Measurements from ENCODE around the gene SLC13A5. TPM values are rescaled to one million over a fixed set of nuclear protein-coding genes. Genes with fewer than 3 reads are reported as not detected.

Gene SLC13A5
- total RNA-seq, 1 donor from 2014 or later, result not detected

DNA sequence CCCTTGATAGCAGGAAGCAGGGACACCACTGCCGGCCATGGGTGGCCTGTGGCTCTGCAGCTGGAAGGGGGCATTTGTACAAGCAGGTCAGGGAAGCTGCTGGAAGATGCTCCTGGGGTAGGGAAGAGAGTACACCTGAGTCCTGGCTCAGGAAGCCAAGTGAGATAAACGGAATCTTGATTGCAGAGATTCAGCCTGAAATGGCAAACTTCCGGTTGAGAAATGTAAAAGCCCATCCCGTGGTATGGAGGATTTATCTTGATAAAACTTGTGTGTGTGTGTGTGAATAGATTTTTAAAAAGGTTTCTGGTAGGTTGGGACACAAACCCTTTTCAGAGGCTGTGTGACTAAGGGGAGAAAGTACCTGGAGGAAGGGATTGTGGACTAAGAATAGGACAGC lies 32.0 kb downstream of the SLC13A5 start:
- intact Hi-C loops (cut with micrococcal nuclease), result no loop called here
- H3K4me1 ChIP-seq, result no peaks in the 10 kb centered on the region
- no peaks in the 10 kb centered on the region for H3K36me3 ChIP-seq
- H3K9me3 ChIP-seq (replicated peaks), result no peaks in the 10 kb centered on the region
- no peak overlapping the region for H3K27ac ChIP-seq (replicated peaks)
- no peak for DNase-seq
- H3K27me3 ChIP-seq (ENCODE audit: low read depth), result peaks cover 93% of the 10 kb centered on the region
- TF ChIP-seq, protein P1, sequence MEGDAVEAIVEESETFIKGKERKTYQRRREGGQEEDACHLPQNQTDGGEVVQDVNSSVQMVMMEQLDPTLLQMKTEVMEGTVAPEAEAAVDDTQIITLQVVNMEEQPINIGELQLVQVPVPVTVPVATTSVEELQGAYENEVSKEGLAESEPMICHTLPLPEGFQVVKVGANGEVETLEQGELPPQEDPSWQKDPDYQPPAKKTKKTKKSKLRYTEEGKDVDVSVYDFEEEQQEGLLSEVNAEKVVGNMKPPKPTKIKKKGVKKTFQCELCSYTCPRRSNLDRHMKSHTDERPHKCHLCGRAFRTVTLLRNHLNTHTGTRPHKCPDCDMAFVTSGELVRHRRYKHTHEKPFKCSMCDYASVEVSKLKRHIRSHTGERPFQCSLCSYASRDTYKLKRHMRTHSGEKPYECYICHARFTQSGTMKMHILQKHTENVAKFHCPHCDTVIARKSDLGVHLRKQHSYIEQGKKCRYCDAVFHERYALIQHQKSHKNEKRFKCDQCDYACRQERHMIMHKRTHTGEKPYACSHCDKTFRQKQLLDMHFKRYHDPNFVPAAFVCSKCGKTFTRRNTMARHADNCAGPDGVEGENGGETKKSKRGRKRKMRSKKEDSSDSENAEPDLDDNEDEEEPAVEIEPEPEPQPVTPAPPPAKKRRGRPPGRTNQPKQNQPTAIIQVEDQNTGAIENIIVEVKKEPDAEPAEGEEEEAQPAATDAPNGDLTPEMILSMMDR (IDR thresholded peaks at IDR 0.05; ENCODE audit: borderline replicate concordance), result no peak
- no peak overlapping the region for H3K4me3 ChIP-seq

DNA sequence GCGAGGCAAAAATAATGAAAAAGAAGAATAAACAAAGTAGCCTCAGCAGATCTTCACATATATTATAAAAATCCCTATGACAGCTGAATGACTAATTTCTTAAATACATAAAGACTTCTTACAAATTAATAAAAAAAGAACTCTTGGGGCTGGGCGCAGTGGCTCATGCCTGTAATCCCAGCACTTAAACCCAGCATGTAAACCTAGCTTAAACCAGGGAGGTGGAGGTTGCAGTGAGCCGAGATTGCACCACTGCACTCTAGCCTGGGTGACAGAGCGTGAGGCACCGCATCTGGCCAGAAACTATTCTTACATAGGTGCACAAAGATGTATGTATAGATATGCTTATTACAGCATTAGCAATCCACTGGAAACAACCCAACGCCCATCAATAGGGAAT lies 33.9 kb downstream of the SLC13A5 start:
- intact Hi-C loops (cut with micrococcal nuclease), result no loop called here
- H3K4me1 ChIP-seq, result no peaks in the 10 kb centered on the region
- no peak overlapping the region for H3K4me3 ChIP-seq
- DNase-seq, result no peak
- no peaks in the 10 kb centered on the region for H3K9me3 ChIP-seq (replicated peaks)
- TF ChIP-seq, protein P1 (IDR thresholded peaks at IDR 0.05; ENCODE audit: borderline replicate concordance), result no peak
- peaks cover 80% of the 10 kb centered on the region for H3K27me3 ChIP-seq (ENCODE audit: low read depth)
- H3K36me3 ChIP-seq, result no peaks in the 10 kb centered on the region
- no peak overlapping the region for H3K27ac ChIP-seq (replicated peaks)

DNA sequence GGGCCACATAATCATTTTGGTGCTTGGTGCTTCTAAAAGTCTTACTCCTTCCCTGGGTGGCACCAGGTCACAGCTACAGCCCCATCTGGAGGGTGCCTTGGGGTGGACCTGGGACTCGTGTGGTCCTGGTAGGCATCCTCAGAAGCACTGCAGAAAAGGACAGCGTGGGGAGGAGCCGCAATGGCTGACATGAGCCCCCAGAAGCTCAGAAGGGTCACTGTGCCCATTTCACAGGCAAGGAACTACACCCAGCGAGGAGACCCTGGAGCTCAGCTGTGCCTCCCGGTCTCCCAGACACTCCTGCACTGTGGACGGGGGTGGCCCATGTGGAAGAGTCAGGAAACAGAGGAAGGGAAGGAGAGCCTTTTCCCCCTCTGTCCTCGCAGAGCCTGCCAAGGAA lies 35.2 kb downstream of the SLC13A5 start:
- no peaks in the 10 kb centered on the region for H3K36me3 ChIP-seq
- no peaks in the 10 kb centered on the region for H3K4me1 ChIP-seq
- no peak for DNase-seq
- H3K4me3 ChIP-seq, result no peak overlapping the region
- peaks cover 83% of the 10 kb centered on the region for H3K27me3 ChIP-seq (ENCODE audit: low read depth)
- intact Hi-C loops (cut with micrococcal nuclease), result no loop called here
- no peak overlapping the region for H3K27ac ChIP-seq (replicated peaks)
- TF ChIP-seq, protein P1 (IDR thresholded peaks at IDR 0.05; ENCODE audit: borderline replicate concordance), result no peak
- no peaks in the 10 kb centered on the region for H3K9me3 ChIP-seq (replicated peaks)

DNA sequence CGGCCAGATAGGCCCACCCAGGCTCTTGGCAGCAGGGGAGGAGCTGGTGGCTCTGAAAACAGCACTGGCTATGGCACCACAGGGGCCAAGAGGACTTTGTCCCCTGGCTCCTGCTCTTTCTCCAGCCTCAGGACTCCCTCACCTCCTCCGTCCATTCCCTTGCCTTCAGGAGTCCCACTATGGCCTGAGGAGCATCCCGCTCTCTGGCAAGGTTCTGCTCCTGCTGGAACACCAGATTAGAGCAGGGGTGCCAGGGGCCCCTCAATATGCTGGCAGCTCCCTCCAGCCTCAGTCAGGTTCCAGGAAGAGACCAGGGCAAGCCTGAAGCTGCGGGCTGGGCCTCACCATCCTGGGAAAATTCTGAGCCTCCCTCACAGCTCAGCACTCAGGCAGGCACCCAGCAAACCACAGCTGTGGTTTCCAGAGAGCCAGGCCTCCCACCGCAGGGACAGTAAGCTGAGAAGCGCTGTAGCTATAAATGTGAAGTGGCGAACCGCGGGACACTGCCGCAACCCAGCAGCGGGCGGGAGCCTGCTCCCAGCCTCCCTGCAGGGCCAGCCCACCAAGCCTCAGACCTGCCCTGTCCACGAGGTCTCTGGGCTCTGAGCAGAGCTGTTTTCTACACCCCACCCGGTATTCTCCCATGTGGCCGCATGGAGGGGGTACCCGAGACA lies 35.9 kb downstream of the SLC13A5 start:
- H3K4me1 ChIP-seq, result no peaks in the 10 kb centered on the region
- TF ChIP-seq, protein P1 (IDR thresholded peaks at IDR 0.05; ENCODE audit: borderline replicate concordance), result no peak
- DNase-seq, result no peak
- no peak overlapping the region for H3K4me3 ChIP-seq
- H3K27me3 ChIP-seq (ENCODE audit: low read depth), result peaks cover 83% of the 10 kb centered on the region
- intact Hi-C loops (cut with micrococcal nuclease), result no loop called here
- no peaks in the 10 kb centered on the region for H3K9me3 ChIP-seq (replicated peaks)
- H3K27ac ChIP-seq (replicated peaks), result no peak overlapping the region
- no peaks in the 10 kb centered on the region for H3K36me3 ChIP-seq

DNA sequence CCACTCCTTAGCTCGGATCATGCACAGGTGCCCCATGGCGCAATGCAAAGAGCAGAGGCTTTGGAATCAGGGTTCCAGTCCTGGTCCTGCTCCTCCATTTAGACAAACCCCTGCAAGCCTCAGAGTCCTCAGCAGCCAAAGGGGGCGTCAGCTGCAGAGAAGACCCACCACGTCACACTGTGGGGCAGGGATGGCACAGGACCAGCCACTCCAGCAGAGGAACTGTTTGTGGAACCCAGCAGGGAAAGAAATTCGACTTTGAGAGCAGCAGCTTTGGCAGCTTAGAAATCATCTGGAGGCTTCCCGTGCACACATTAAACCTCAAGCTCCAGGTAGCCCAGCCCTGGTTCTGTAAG lies 36.4 kb downstream of the SLC13A5 start:
- H3K36me3 ChIP-seq, result no peaks in the 10 kb centered on the region
- no peak for DNase-seq
- no peak overlapping the region for H3K27ac ChIP-seq (replicated peaks)
- no peaks in the 10 kb centered on the region for H3K4me1 ChIP-seq
- intact Hi-C loops (cut with micrococcal nuclease), result no loop called here
- H3K9me3 ChIP-seq (replicated peaks), result no peaks in the 10 kb centered on the region
- no peak overlapping the region for H3K4me3 ChIP-seq
- TF ChIP-seq, protein P1 (IDR thresholded peaks at IDR 0.05; ENCODE audit: borderline replicate concordance), result no peak
- H3K27me3 ChIP-seq (ENCODE audit: low read depth), result peaks cover 81% of the 10 kb centered on the region
